ENCODE measurements around the gene PABPN1L. TPM values are rescaled to one million over a fixed set of nuclear protein-coding genes. Genes with fewer than 3 reads are reported as not detected.

PABPN1L gene
- total RNA-seq, 1 donor from 2014 or later: 0.46 TPM

- Mint-ChIP-seq H3K27me3 (no peaks in the 10 kb centered on the region), H3K36me3 (ENCODE audit: insufficient read depth) (no peaks in the 10 kb centered on the region), H3K9me3 (ENCODE audit: low read depth) (no peaks in the 10 kb centered on the region), H3K27ac (no peak overlapping the region), H3K4me3 (ENCODE audit: low read depth) (no peak overlapping the region), H3K4me1 (ENCODE audit: low read depth) (no peaks in the 10 kb centered on the region)
- DNase-seq (ENCODE audit: low spot score, unreplicated experiment): no peak
- TF ChIP-seq CTCF (IDR thresholded peaks at IDR 0.05; ENCODE audit: unreplicated experiment): no peak
Measured at GRCh38 chr16:88838566-88838965, 27.9 kb downstream of the PABPN1L start.

GRCh38 chr16:88837806-88838205 lies 28.7 kb downstream of the PABPN1L start:
- TF ChIP-seq CTCF (IDR thresholded peaks at IDR 0.05; ENCODE audit: unreplicated experiment): no peak
- Mint-ChIP-seq H3K4me3 (ENCODE audit: low read depth) (no peak overlapping the region), H3K36me3 (ENCODE audit: insufficient read depth) (no peaks in the 10 kb centered on the region), H3K27me3 (no peaks in the 10 kb centered on the region), H3K27ac (no peak overlapping the region), H3K4me1 (ENCODE audit: low read depth) (no peaks in the 10 kb centered on the region), H3K9me3 (ENCODE audit: low read depth) (no peaks in the 10 kb centered on the region)
- DNase-seq (ENCODE audit: low spot score, unreplicated experiment): no peak

GRCh38 chr16:88836791-88837190 lies 29.7 kb downstream of the PABPN1L start:
- H3K27me3 Mint-ChIP-seq: no peaks in the 10 kb centered on the region
- no peaks in the 10 kb centered on the region for H3K4me1 Mint-ChIP-seq (ENCODE audit: low read depth)
- TF ChIP-seq CTCF (IDR thresholded peaks at IDR 0.05; ENCODE audit: unreplicated experiment): no peak
- no peaks in the 10 kb centered on the region for H3K36me3 Mint-ChIP-seq (ENCODE audit: insufficient read depth)
- H3K4me3 Mint-ChIP-seq (ENCODE audit: low read depth): no peak overlapping the region
- H3K27ac Mint-ChIP-seq: no peak overlapping the region
- DNase-seq (ENCODE audit: low spot score, unreplicated experiment): no peak
- no peaks in the 10 kb centered on the region for H3K9me3 Mint-ChIP-seq (ENCODE audit: low read depth)

GRCh38 chr16:88835818-88836217 lies 30.6 kb downstream of the PABPN1L start:
- Mint-ChIP-seq H3K27ac (no peak overlapping the region), H3K4me1 (ENCODE audit: low read depth) (no peaks in the 10 kb centered on the region), H3K9me3 (ENCODE audit: low read depth) (no peaks in the 10 kb centered on the region), H3K27me3 (no peaks in the 10 kb centered on the region), H3K4me3 (ENCODE audit: low read depth) (no peak overlapping the region), H3K36me3 (ENCODE audit: insufficient read depth) (no peaks in the 10 kb centered on the region)
- no peak for DNase-seq (ENCODE audit: low spot score, unreplicated experiment)
- TF ChIP-seq CTCF (IDR thresholded peaks at IDR 0.05; ENCODE audit: unreplicated experiment): no peak

GRCh38 chr16:88835383-88835782 lies 31.1 kb downstream of the PABPN1L start:
- TF ChIP-seq CTCF (IDR thresholded peaks at IDR 0.05; ENCODE audit: unreplicated experiment): no peak

More at GRCh38 chr16:88835383-88835782, 31.1 kb downstream of the PABPN1L start:
- DNase-seq (ENCODE audit: low spot score, unreplicated experiment): no peak
- H3K4me1 Mint-ChIP-seq (ENCODE audit: low read depth): no peaks in the 10 kb centered on the region
- H3K27me3 Mint-ChIP-seq: no peaks in the 10 kb centered on the region
- no peak overlapping the region for H3K27ac Mint-ChIP-seq
- H3K4me3 Mint-ChIP-seq (ENCODE audit: low read depth): no peak overlapping the region
- H3K36me3 Mint-ChIP-seq (ENCODE audit: insufficient read depth): no peaks in the 10 kb centered on the region
- H3K9me3 Mint-ChIP-seq (ENCODE audit: low read depth): no peaks in the 10 kb centered on the region
